ENCODE data around the gene MRTFA. TPM values are rescaled to one million over a fixed set of nuclear protein-coding genes. Genes with fewer than 3 reads are reported as not detected.
A peak's percentile ranks its signal among the peaks of the same experiment; 100 is the strongest.

The MRTFA gene
- total and polyA plus RNA-seq, 9 of the 15 experiments (the other 6 are each of a cell fraction or from before 2014, with no cell fraction given): 0.84 to 21.1 (median 3.7) TPM

DNA sequence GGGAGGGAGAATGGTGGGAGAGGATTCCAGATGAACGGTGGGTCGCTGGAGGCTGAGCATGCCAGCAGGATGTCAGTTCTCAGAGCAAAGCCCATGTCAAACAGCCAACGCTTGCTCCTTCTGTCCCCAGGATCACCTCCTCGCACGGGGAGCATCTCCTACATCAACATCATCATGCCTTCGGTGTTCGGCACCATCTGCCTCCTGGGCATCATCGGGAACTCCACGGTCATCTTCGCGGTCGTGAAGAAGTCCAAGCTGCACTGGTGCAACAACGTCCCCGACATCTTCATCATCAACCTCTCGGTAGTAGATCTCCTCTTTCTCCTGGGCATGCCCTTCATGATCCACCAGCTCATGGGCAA lies 44.3 kb upstream of the MRTFA start (continued):
- TF ChIP-seq, protein P1, sequence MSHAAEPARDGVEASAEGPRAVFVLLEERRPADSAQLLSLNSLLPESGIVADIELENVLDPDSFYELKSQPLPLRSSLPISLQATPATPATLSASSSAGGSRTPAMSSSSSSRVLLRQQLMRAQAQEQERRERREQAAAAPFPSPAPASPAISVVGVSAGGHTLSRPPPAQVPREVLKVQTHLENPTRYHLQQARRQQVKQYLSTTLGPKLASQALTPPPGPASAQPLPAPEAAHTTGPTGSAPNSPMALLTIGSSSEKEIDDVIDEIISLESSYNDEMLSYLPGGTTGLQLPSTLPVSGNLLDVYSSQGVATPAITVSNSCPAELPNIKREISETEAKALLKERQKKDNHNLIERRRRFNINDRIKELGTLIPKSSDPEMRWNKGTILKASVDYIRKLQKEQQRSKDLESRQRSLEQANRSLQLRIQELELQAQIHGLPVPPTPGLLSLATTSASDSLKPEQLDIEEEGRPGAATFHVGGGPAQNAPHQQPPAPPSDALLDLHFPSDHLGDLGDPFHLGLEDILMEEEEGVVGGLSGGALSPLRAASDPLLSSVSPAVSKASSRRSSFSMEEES (CRISPR knock-in tag; IDR thresholded peaks at IDR 0.05): no peak
- TF ChIP-seq PTBP1 (IDR thresholded peaks at IDR 0.05; ENCODE audit: low read depth, low read length): no peak

DNA sequence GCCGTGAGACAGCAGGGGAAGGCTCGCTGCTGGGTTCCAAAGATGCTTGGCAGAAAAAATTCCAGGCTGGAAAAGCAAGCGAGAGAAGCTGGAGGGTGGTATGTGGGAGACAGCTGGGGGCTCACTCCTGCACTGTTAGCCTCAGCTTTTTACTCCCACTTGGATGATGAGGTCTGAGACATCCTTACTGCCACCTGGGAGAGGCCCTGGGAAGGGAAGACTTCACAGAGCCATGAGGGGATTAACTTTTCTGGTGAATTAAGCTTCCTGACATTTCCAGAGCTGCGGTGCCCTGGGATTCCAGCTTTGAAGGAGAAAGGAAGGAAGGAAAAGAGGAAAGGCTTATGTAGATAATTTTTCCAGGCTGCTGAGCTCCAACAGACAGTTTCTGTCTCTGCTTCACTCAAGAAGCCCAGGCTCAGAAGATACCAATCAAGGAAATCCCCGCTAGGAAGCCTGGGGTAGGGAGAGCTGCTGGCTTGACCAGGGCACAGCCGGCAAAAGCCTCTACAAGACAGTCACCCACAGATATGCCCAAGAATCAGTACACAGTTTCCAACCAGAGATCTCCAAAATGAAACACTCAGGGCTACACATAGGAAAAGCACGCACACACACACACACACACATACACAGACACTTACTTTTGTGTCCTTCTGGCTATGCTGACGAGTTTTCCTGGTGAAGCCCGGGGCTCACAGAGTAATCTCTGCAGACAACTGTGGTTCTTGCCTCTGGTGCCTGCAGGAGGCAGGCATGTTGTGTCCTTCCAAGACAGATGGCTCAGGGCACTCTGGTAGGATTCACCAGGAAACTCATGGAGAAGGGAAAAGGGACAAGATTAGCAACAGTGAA lies 43.7 kb upstream of the MRTFA start:
- in situ Hi-C loops (cut with MboI): loop anchor here (10.0 kb wide), 1 partner anchor 75 kb away; no protein-coding TSS in a partner anchor
- DNase-seq (ENCODE audit: extremely low read depth in 1 of 4, low spot score in 3 of 4): no peak
- H3K27ac ChIP-seq (ENCODE audit: extremely low read depth, low read depth, low read length): no peak overlapping the region
- H3K27me3 ChIP-seq (ENCODE audit: control insufficient read depth in 2 of 2, insufficient read depth in 2 of 2, low read length in 2 of 2): peaks cover 6 to 35% of the 10 kb centered on the region in 2 experiments; a peak in 4 of 5 replicates
- H3K9me1 ChIP-seq (ENCODE audit: control insufficient read depth, insufficient read depth, low read length): no peaks in the 10 kb centered on the region
- no peak for ATAC-seq
- BruUV-seq (replicated peaks): no TSS peak
- no peak overlapping the region for H3K4me3 ChIP-seq
- no peak overlapping the region for H3K9ac ChIP-seq (ENCODE audit: insufficient read depth in 1 of 2, low read depth in 2 of 2, low read length in 2 of 2)
- intact Hi-C loops (cut with micrococcal nuclease): no loop called here
- POLR2A ChIA-PET: interaction anchor here (0.6 to 0.7 kb wide), 2 partner anchors 10 to 28 kb away, joined by 3 read pairs; no protein-coding TSS in a partner anchor
- TF ChIP-seq, protein P2, sequence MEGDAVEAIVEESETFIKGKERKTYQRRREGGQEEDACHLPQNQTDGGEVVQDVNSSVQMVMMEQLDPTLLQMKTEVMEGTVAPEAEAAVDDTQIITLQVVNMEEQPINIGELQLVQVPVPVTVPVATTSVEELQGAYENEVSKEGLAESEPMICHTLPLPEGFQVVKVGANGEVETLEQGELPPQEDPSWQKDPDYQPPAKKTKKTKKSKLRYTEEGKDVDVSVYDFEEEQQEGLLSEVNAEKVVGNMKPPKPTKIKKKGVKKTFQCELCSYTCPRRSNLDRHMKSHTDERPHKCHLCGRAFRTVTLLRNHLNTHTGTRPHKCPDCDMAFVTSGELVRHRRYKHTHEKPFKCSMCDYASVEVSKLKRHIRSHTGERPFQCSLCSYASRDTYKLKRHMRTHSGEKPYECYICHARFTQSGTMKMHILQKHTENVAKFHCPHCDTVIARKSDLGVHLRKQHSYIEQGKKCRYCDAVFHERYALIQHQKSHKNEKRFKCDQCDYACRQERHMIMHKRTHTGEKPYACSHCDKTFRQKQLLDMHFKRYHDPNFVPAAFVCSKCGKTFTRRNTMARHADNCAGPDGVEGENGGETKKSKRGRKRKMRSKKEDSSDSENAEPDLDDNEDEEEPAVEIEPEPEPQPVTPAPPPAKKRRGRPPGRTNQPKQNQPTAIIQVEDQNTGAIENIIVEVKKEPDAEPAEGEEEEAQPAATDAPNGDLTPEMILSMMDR (IDR thresholded peaks at IDR 0.05 in 2 of 3, conservative IDR thresholded peaks at IDR 0.05 in 1 of 3; ENCODE audit: insufficient read depth in 2 of 3, low read depth in 1 of 3, low read length in 3 of 3): 0 out of 6 replicates have a peak, but pooled peaks of 1 of the 3 experiments have one; percentile 6
- TF ChIP-seq, protein P3, sequence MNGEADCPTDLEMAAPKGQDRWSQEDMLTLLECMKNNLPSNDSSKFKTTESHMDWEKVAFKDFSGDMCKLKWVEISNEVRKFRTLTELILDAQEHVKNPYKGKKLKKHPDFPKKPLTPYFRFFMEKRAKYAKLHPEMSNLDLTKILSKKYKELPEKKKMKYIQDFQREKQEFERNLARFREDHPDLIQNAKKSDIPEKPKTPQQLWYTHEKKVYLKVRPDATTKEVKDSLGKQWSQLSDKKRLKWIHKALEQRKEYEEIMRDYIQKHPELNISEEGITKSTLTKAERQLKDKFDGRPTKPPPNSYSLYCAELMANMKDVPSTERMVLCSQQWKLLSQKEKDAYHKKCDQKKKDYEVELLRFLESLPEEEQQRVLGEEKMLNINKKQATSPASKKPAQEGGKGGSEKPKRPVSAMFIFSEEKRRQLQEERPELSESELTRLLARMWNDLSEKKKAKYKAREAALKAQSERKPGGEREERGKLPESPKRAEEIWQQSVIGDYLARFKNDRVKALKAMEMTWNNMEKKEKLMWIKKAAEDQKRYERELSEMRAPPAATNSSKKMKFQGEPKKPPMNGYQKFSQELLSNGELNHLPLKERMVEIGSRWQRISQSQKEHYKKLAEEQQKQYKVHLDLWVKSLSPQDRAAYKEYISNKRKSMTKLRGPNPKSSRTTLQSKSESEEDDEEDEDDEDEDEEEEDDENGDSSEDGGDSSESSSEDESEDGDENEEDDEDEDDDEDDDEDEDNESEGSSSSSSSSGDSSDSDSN (IDR thresholded peaks at IDR 0.05; ENCODE audit: borderline replicate concordance in 1 of 2, low read depth in 2 of 2, low read length in 2 of 2): no peak
- H2AFZ ChIP-seq (ENCODE audit: low read depth, low read length): no peak overlapping the region
- H3K9me3 ChIP-seq (replicated peaks; ENCODE audit: control insufficient read depth, insufficient read depth, low read depth, low read length): no peaks in the 10 kb centered on the region
- peaks cover 0 to 13% of the 10 kb centered on the region in 2 experiments; a peak in 3 of 5 replicates for H3K4me1 ChIP-seq (replicated peaks in 1 of 2; ENCODE audit: control insufficient read depth in 2 of 2, insufficient read depth in 2 of 2, low read length in 2 of 2)
- H4K20me1 ChIP-seq (replicated peaks; ENCODE audit: control insufficient read depth, insufficient read depth, low read length): no peaks in the 10 kb centered on the region
- no peak overlapping the region for H3K4me2 ChIP-seq (ENCODE audit: insufficient read depth, low read length)
- no peaks in the 10 kb centered on the region for H3K79me2 ChIP-seq (ENCODE audit: control insufficient read depth, insufficient read depth, low read length)
- H3K36me3 ChIP-seq (ENCODE audit: control insufficient read depth, insufficient read depth, low read length): no peaks in the 10 kb centered on the region
- CTCF ChIA-PET (ENCODE audit: low intra/inter-chr PET ratio): no interaction called here
- no peak for FAIRE-seq
- 6% methylated on average over 8 of the region's 9 CpGs for WGBS (ENCODE audit: insufficient coverage, low coverage, missing lambda C conversion rate)
